HepG2 (cell line): Measurements from ENCODE around the gene CCM2. TPM values are rescaled to one million over a fixed set of nuclear protein-coding genes. Genes with fewer than 3 reads are reported as not detected.

Experiments used
- ATAC-seq: fragments of 200-7000 bp; cut with Tn5 transposase; 3 replicates; pipeline ENCODE4 v1.9.1; 2020; ENCODE audit warnings: mild to moderate bottlenecking, moderate library complexity
- BruUV-seq: library from RNA; stranded (reverse); fragments of 400-500 nt; replicated peaks from 2 replicates; lab custom pipeline; 2021; lab: Mats Ljungman, UMichigan
- CTCF ChIA-PET: fragments of 300-600 bp; formaldehyde crosslinking; extraction: SDS; loops from one replicate; lab custom pipeline; 2021; ENCODE audit warnings: low total read pairs, inconsistent platforms, low intra/inter-chr PET ratio; lab: Yijun Ruan, JAX
- POLR2A ChIA-PET: fragments of 350-600 bp; sonication (Branson Sonifier 250); formaldehyde crosslinking; loops from one replicate; lab custom pipeline; 2020; ENCODE audit warnings: antibody characterized with exemption, inconsistent platforms; lab: Yijun Ruan, JAX
- DNase-seq: peaks from one replicate; pipeline ENCODE4 v3.0.0-alpha.2; 2015; ENCODE audit warnings: low spot score
- FAIRE-seq: peaks from 3 replicates; lab custom pipeline; 2011; peaks lifted over from hg19 to GRCh38; lab: Jason Lieb, UNC
- H2AFZ ChIP-seq: one replicate; pipeline ENCODE4 v1.6.1; 2011; ENCODE audit warnings: low read length, inconsistent platforms
- H3K27ac ChIP-seq: fragments of 300-600 bp; 3 replicates; pipeline ENCODE4 v1.8.0; 2011; ENCODE audit warnings: mixed run types, mild to moderate bottlenecking, mixed read lengths, low read length, inconsistent platforms; ENCODE audit not compliant: insufficient read depth; ENCODE audit errors: extremely low read length
- H3K27me3 ChIP-seq, 2 experiments: fragments of 200-600 bp in 1 of 2; 2 replicates in 1 of 2; 3 replicates in 1 of 2; pipeline versions ENCODE4 v1.6.0 to v1.8.0; 2011; ENCODE audit warnings: low read length in 2 of 2, mild to moderate bottlenecking in 2 of 2, moderate library complexity in 2 of 2, inconsistent platforms in 1 of 2; ENCODE audit not compliant: insufficient read depth in 2 of 2, control insufficient read depth in 1 of 2
- H3K36me3 ChIP-seq, 2 experiments: fragments of 200-600 bp in 1 of 2; replicated peaks in 1 of 2; 2 replicates in 1 of 2; 3 replicates in 1 of 2; pipeline versions ENCODE4 v1.5.1 to v1.8.0; 2011; ENCODE audit warnings: low read length in 2 of 2, inconsistent platforms in 1 of 2; ENCODE audit not compliant: insufficient read depth in 2 of 2, control insufficient read depth in 1 of 2
- H3K4me1 ChIP-seq: 2 replicates; pipeline ENCODE4 v1.5.1; 2012; ENCODE audit warnings: low read length, inconsistent platforms; ENCODE audit not compliant: insufficient read depth
- H3K4me2 ChIP-seq: 2 replicates; pipeline ENCODE4 v1.6.0; 2011; ENCODE audit warnings: low read depth, low read length, inconsistent platforms
- H3K4me3 ChIP-seq, 3 experiments: fragments of 200-600 bp in 1 of 3; sonication (generic), shearing (Covaris generic) in 1 of 3; replicated peaks in 1 of 3; 2 replicates each; pipeline ENCODE4 v1.5.1; 2011 to 2016; ENCODE audit warnings: low read length in 3 of 3, inconsistent platforms in 2 of 3, low read depth in 2 of 3, mild to moderate bottlenecking in 2 of 3, control low read depth in 1 of 3, mixed read lengths in 1 of 3; ENCODE audit not compliant: insufficient read depth in 1 of 3
- H3K79me2 ChIP-seq: one replicate; pipeline ENCODE4 v1.6.1; 2011; ENCODE audit warnings: low read length, inconsistent platforms; ENCODE audit not compliant: insufficient read depth
- H3K9ac ChIP-seq: 2 replicates; pipeline ENCODE4 v1.6.0; 2011; ENCODE audit warnings: mild to moderate bottlenecking, low read depth, low read length, inconsistent platforms; ENCODE audit not compliant: insufficient read depth
- H3K9me3 ChIP-seq: 2 replicates; pipeline ENCODE4 v1.5.1; 2012; ENCODE audit warnings: mild to moderate bottlenecking, low read length
- H4K20me1 ChIP-seq: 2 replicates; pipeline ENCODE4 v1.6.0; 2011; ENCODE audit warnings: inconsistent platforms, mild to moderate bottlenecking, low read length, moderate library complexity; ENCODE audit not compliant: insufficient read depth
- BATF2 ChIP-seq: sonication (generic); formaldehyde crosslinking; IDR thresholded peaks from 2 replicates; pipeline ENCODE4 v1.8.0; 2022; ENCODE audit warnings: mild to moderate bottlenecking, missing genetic modification reagents, moderate library complexity
- E2F1 ChIP-seq: sonication (generic); formaldehyde crosslinking; IDR thresholded peaks from 2 replicates; pipeline ENCODE4 v1.5.0; 2020; ENCODE audit warnings: missing genetic modification reagents
- KDM5A ChIP-seq: fragments of 200-600 bp; sonication (generic); IDR thresholded peaks from 2 replicates; pipeline ENCODE4 v1.7.0; 2018; ENCODE audit warnings: antibody characterized with exemption, mild to moderate bottlenecking, low read length, borderline replicate concordance
- MYPOP ChIP-seq: sonication (generic); formaldehyde crosslinking; IDR thresholded peaks from 2 replicates; pipeline ENCODE4 v1.8.1; 2023; ENCODE audit warnings: mild to moderate bottlenecking, moderate library complexity, missing genetic modification reagents
- NPAS2 ChIP-seq: sonication (generic); formaldehyde crosslinking; IDR thresholded peaks from 2 replicates; pipeline ENCODE4 v1.8.0; 2022; ENCODE audit warnings: mild to moderate bottlenecking, missing genetic modification reagents, borderline replicate concordance
- SAP130 ChIP-seq: IDR thresholded peaks from 2 replicates; pipeline ENCODE4 v1.6.1; 2016; ENCODE audit warnings: low read depth
- SMC3 ChIP-seq: IDR thresholded peaks from 2 replicates; pipeline ENCODE4 v1.6.1; 2011; ENCODE audit warnings: low read length, improper control_type of control experiment
- USF2 ChIP-seq, 2 experiments: sonication (generic) in 1 of 2; formaldehyde crosslinking in 1 of 2; IDR thresholded peaks; 2 replicates each; pipeline versions ENCODE4 v1.5.1 to v1.6.1; 2011 to 2020; ENCODE audit warnings: borderline replicate concordance in 1 of 2, low read depth in 1 of 2, low read length in 1 of 2, mild to moderate bottlenecking in 1 of 2, missing genetic modification reagents in 1 of 2, moderate library complexity in 1 of 2
- ZBTB7B ChIP-seq: sonication (generic); formaldehyde crosslinking; IDR thresholded peaks from 2 replicates; pipeline ENCODE4 v1.4.0; 2020; ENCODE audit warnings: missing genetic modification reagents
- ZKSCAN5 ChIP-seq: sonication (generic); formaldehyde crosslinking; IDR thresholded peaks from 2 replicates; pipeline ENCODE4 v1.5.1; 2020; ENCODE audit warnings: mild to moderate bottlenecking, missing genetic modification reagents
- ZMYM3 ChIP-seq: sonication (generic); formaldehyde crosslinking; IDR thresholded peaks from 2 replicates; pipeline ENCODE4 v1.5.1; 2020; ENCODE audit warnings: mild to moderate bottlenecking, missing genetic modification reagents
- ZNF563 ChIP-seq: sonication (generic); formaldehyde crosslinking; IDR thresholded peaks from 2 replicates; pipeline ENCODE4 v1.8.0; 2022; ENCODE audit warnings: mild to moderate bottlenecking, moderate library complexity, missing genetic modification reagents
- ZNF672 ChIP-seq: sonication (generic); formaldehyde crosslinking; IDR thresholded peaks from 2 replicates; pipeline ENCODE4 v1.8.1; 2022; ENCODE audit warnings: missing genetic modification reagents
- ZNF691 ChIP-seq: sonication (generic); formaldehyde crosslinking; IDR thresholded peaks from 2 replicates; pipeline ENCODE4 v1.4.0; 2020; ENCODE audit warnings: missing genetic modification reagents, low read depth, mild to moderate bottlenecking, borderline replicate concordance
- ZNF776 ChIP-seq: sonication (generic); formaldehyde crosslinking; IDR thresholded peaks from 2 replicates; pipeline ENCODE4 v1.4.0; 2020; ENCODE audit warnings: mild to moderate bottlenecking, missing genetic modification reagents
- WGBS: methylation state at CpG from one replicate; pipeline ENCODE4 v1.1.6; 2017; ENCODE audit warnings: low lambda C conversion rate; 5-methylcytosine and 5-hydroxymethylcytosine counted together
- in situ Hi-C: cut with HindIII; loops from 2 replicates; pipeline ENCODE4 v1.10.0; 2017; ENCODE audit warnings: low pct_unique_long_range_greater_than_20kb; ENCODE audit not compliant: extremely low pct_ligation_motif_present
- intact Hi-C: fragments of 100-400 bp; cut with micrococcal nuclease; formaldehyde crosslinking; loops from one replicate; pipeline ENCODE4 v1.10.0; 2022; ENCODE audit not compliant: unreplicated experiment
- polyA plus RNA-seq, 8 experiments: library from polyadenylated mRNA; depleted of rRNA in 3 of 8; stranded (reverse) in 7 of 8; unstranded in 1 of 8; fragments of >200 nt; fragmentation: Illumina TruSeq in 4 of 8; extraction: Trizol in 4 of 8; gene quantifications; 2 replicates each; pipeline versions ENCODE4 v1.2.1 to v1.2.3, GENCODE V29; 2011 to 2016; ENCODE audit warnings: low read depth in 4 of 8, missing spikeins in 1 of 8, mixed read lengths in 1 of 8; ENCODE audit not compliant: insufficient read depth in 1 of 8
- total RNA-seq, 5 experiments: library from RNA; depleted of rRNA; stranded (reverse); fragments of >200 nt; fragmentation: Illumina TruSeq; extraction: Trizol; gene quantifications; 2 replicates each; pipeline ENCODE4 v1.2.3, GENCODE V29; 2016; ENCODE audit warnings: low read depth in 1 of 5

CCM2 gene
- total and polyA plus RNA-seq, 2 of the 13 experiments (the other 11 are each of a cell fraction or from before 2014, with no cell fraction given): 13.7 to 15.8 TPM

GRCh38 chr7:44956157-44956766 is 43.7 kb upstream of the CCM2 start:
- CTCF ChIA-PET: no interaction called here

More at GRCh38 chr7:44956157-44956766, 43.7 kb upstream of the CCM2 start:
- in situ Hi-C loops: loop anchor here (25.0 kb wide), 1 partner anchor 306 kb away; no protein-coding TSS in a partner anchor
- ATAC-seq (no peak), FAIRE-seq (no peak)
- intact Hi-C loops: no loop called here
- Histone ChIP-seq H3K27me3 (peaks cover 1 to 3% of the 10 kb centered on the region in 2 experiments; a peak in 2 of 5 replicates), H3K4me1 (no peaks in the 10 kb centered on the region), H3K27ac (no peak overlapping the region), H3K9ac (no peak overlapping the region), H3K9me3 (no peaks in the 10 kb centered on the region), H3K4me3 (no peak overlapping the region), H3K4me2 (no peak overlapping the region)
- WGBS: 62% methylated on average over 10 of the region's 10 CpGs
- no TSS peak for BruUV-seq
- POLR2A ChIA-PET: interaction anchor here (0.6 kb wide), 1 partner anchor 68 kb away, joined by 3 read pairs; no protein-coding TSS in a partner anchor
- TF ChIP-seq ZNF691 (CRISPR knock-in tag): no peak
- no peak for TF ChIP-seq ZBTB7B (CRISPR knock-in tag)
- no peak for TF ChIP-seq MYPOP
- TF ChIP-seq ZNF563 (CRISPR knock-in tag): no peak
- TF ChIP-seq ZMYM3: no peak
- no peak for TF ChIP-seq BATF2 (CRISPR knock-in tag)
- no peak for TF ChIP-seq KDM5A
- TF ChIP-seq SMC3: no peak
- TF ChIP-seq ZNF776 (CRISPR knock-in tag): no peak
- no peak for TF ChIP-seq NPAS2
- TF ChIP-seq ZKSCAN5 (CRISPR knock-in tag): no peak
- no peak for TF ChIP-seq E2F1 (CRISPR knock-in tag)
- no peak for TF ChIP-seq USF2 (IDR thresholded peaks at IDR 0.05; ENCODE audit: low read depth, low read length)
- no peak for TF ChIP-seq USF2 (CRISPR knock-in tag; IDR thresholded peaks at IDR 0.05; ENCODE audit: borderline replicate concordance)
- TF ChIP-seq ZNF672 (CRISPR knock-in tag): no peak
- no peak for TF ChIP-seq SAP130
- TF ChIP-seq, all 625 proteins: peak for 0
- H4K20me1 ChIP-seq: no peaks in the 10 kb centered on the region
- no peak overlapping the region for H2AFZ ChIP-seq
- no peak for DNase-seq
- H3K79me2 ChIP-seq: no peaks in the 10 kb centered on the region
- H3K36me3 ChIP-seq: no peaks in the 10 kb centered on the region
